ENCODE measurements around the gene PHOX2A. TPM values are rescaled to one million over a fixed set of nuclear protein-coding genes. Genes with fewer than 3 reads are reported as not detected.
A peak's percentile ranks its signal among the peaks of the same experiment; 100 is the strongest.

Gene PHOX2A
- total RNA-seq, 1 donor from 2014 or later = not detected

- H3K36me3 Mint-ChIP-seq (ENCODE audit: low read depth) = peaks cover 60% of the 10 kb centered on the region
- H3K4me1 Mint-ChIP-seq (ENCODE audit: low read depth) = peaks cover 11% of the 10 kb centered on the region
- no peaks in the 10 kb centered on the region for H3K27me3 Mint-ChIP-seq (ENCODE audit: low read depth)
- H3K4me3 Mint-ChIP-seq (ENCODE audit: low read depth) = no peak overlapping the region
- H3K9me3 Mint-ChIP-seq = no peaks in the 10 kb centered on the region
- intact Hi-C loops (cut with micrococcal nuclease) = no loop called here
- no peak for DNase-seq (ENCODE audit: low spot score)
- H3K27ac Mint-ChIP-seq = no peak overlapping the region
Observed at GRCh38 chr11:72229925-72230763, 13.8 kb downstream of the PHOX2A start.

- peaks cover 56% of the 10 kb centered on the region for H3K36me3 Mint-ChIP-seq (ENCODE audit: low read depth)
- H3K9me3 Mint-ChIP-seq = no peaks in the 10 kb centered on the region
- no peak overlapping the region for H3K4me3 Mint-ChIP-seq (ENCODE audit: low read depth)
- intact Hi-C loops (cut with micrococcal nuclease) = no loop called here
- no peak overlapping the region for H3K27ac Mint-ChIP-seq
- H3K4me1 Mint-ChIP-seq (ENCODE audit: low read depth) = peaks cover 11% of the 10 kb centered on the region
- DNase-seq (ENCODE audit: low spot score) = no peak
- no peaks in the 10 kb centered on the region for H3K27me3 Mint-ChIP-seq (ENCODE audit: low read depth)
Observed at GRCh38 chr11:72229336-72229924, 14.5 kb downstream of the PHOX2A start.

DNA sequence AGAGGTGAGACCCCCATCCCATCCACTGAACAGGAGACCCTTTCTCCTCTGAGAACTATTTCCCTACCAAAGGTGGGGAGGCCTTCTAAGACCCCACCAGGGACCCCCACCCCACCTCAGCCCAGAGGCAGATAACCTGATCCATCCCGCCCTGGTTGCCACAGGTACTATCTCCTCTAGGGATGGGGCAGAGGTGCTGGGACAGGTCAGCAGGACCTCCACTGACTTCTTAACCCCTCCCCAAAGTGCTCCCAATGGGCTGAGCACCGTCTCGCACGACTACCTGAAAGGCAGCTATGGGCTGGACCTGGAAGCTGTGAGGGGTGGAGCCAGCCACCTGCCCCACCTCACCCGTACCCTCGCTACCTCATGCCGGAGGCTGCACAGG, 15.1 kb downstream of the PHOX2A start:
- intact Hi-C loops (cut with micrococcal nuclease) = no loop called here
- Mint-ChIP-seq H3K4me3 (ENCODE audit: low read depth) (no peak overlapping the region), H3K36me3 (ENCODE audit: low read depth) (peaks cover 50% of the 10 kb centered on the region), H3K4me1 (ENCODE audit: low read depth) (peaks cover 11% of the 10 kb centered on the region), H3K27ac (no peak overlapping the region), H3K9me3 (no peaks in the 10 kb centered on the region), H3K27me3 (ENCODE audit: low read depth) (no peaks in the 10 kb centered on the region)
- DNase-seq (ENCODE audit: low spot score) = no peak

DNA sequence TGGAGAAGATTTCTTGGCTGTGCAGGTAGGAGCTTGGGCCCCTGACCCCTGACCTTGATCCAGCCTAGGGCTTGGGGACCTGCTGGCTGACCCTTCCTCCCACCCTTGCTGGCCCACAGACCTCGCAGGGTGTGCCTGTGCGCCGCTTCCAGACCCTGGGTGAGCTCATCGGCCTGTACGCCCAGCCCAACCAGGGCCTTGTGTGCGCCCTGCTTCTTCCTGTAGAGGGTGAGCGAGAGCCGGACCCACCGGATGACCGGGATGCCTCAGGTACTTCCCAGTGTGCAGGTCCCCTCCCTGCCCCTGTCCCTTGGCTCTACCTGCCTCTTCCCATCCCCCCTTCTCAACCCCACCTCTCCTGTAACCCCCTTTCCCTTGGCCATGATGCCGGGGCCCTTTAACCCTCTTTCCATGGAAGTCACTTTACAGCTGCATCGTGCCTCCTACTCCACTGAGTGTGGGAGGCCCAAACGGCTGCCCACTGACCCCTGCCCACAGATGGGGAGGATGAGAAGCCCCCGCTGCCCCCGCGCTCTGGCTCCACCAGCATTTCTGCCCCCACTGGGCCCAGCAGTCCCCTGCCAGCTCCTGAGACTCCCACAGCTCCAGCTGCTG, 15.6 kb downstream of the PHOX2A start:
- intact Hi-C loops (cut with micrococcal nuclease) = no loop called here
- no peak for DNase-seq (ENCODE audit: low spot score)
- H3K36me3 Mint-ChIP-seq (ENCODE audit: low read depth) = peaks cover 46% of the 10 kb centered on the region
- no peaks in the 10 kb centered on the region for H3K27me3 Mint-ChIP-seq (ENCODE audit: low read depth)
- no peak overlapping the region for H3K4me3 Mint-ChIP-seq (ENCODE audit: low read depth)
- H3K4me1 Mint-ChIP-seq (ENCODE audit: low read depth) = peaks cover 11% of the 10 kb centered on the region
- H3K27ac Mint-ChIP-seq = no peak overlapping the region
- H3K9me3 Mint-ChIP-seq = no peaks in the 10 kb centered on the region

GRCh38 chr11:72227316-72228228, 16.4 kb downstream of the PHOX2A start:
- no peak for DNase-seq (ENCODE audit: low spot score)
- H3K36me3 Mint-ChIP-seq (ENCODE audit: low read depth) = peaks cover 42% of the 10 kb centered on the region
- H3K4me1 Mint-ChIP-seq (ENCODE audit: low read depth) = peaks cover 14% of the 10 kb centered on the region
- H3K27ac Mint-ChIP-seq = no peak overlapping the region
- H3K9me3 Mint-ChIP-seq = no peaks in the 10 kb centered on the region
- no peaks in the 10 kb centered on the region for H3K27me3 Mint-ChIP-seq (ENCODE audit: low read depth)
- no peak overlapping the region for H3K4me3 Mint-ChIP-seq (ENCODE audit: low read depth)
- intact Hi-C loops (cut with micrococcal nuclease) = no loop called here

- peaks cover 17% of the 10 kb centered on the region for H3K4me1 Mint-ChIP-seq (ENCODE audit: low read depth)
- intact Hi-C loops (cut with micrococcal nuclease) = no loop called here
- no peaks in the 10 kb centered on the region for H3K9me3 Mint-ChIP-seq
- no peak overlapping the region for H3K27ac Mint-ChIP-seq
- H3K36me3 Mint-ChIP-seq (ENCODE audit: low read depth) = peaks cover 33% of the 10 kb centered on the region
- no peaks in the 10 kb centered on the region for H3K27me3 Mint-ChIP-seq (ENCODE audit: low read depth)
- no peak for DNase-seq (ENCODE audit: low spot score)
- no peak overlapping the region for H3K4me3 Mint-ChIP-seq (ENCODE audit: low read depth)
Observed at GRCh38 chr11:72226701-72227100, 17.3 kb downstream of the PHOX2A start.

DNA sequence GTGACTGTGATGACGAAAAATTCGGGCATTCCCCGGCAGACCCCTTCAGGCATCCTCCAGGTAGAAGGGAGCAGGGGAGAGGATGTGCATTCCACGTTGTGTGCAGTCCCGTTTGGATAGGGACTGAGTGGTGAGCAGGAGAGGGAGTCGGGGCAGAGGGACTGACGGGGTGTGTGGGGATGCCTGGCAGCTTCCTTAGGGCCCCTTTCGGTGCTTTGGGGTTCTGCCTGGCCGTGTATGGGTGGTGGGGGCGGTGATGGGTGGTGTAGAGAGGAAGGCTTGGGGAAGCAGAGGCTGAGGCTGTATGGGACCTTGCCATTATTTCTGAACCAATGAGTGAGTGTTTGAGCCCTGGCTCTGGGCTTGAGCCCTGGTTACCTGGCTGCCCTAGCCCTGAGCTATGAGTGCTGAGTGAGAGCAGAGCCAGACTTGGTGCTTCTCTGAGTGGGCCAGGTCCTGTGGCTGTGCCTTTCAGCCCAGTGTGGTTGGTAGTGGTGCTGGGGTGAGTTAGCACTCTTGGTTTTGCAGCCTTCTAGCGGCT, 18.5 kb downstream of the PHOX2A start:
- Mint-ChIP-seq H3K36me3 (ENCODE audit: low read depth) (peaks cover 24% of the 10 kb centered on the region), H3K27me3 (ENCODE audit: low read depth) (no peaks in the 10 kb centered on the region), H3K4me1 (ENCODE audit: low read depth) (peaks cover 19% of the 10 kb centered on the region), H3K27ac (peak overlapping the region; percentile 85), H3K9me3 (no peaks in the 10 kb centered on the region), H3K4me3 (ENCODE audit: low read depth) (peak overlapping the region; percentile 87)
- peak; percentile 23 for DNase-seq (ENCODE audit: low spot score)
- intact Hi-C loops (cut with micrococcal nuclease) = loop anchor here (2.0 kb wide), 1 partner anchor 123 kb away; the partner anchor contains the start of gene LAMTOR1

GRCh38 chr11:72224564-72225410, 19.2 kb downstream of the PHOX2A start, which contains the start of gene INPPL1:
Gene INPPL1 (plus strand): TSS chr11:72224767. CDS start chr11:72224985, 218 bp downstream.
- Mint-ChIP-seq H3K4me3 (ENCODE audit: low read depth) (peak within 1 kb of the TSS; percentile 90), H3K9me3 (no peaks in the 10 kb centered on the region), H3K27me3 (ENCODE audit: low read depth) (no peaks in the 10 kb centered on the region), H3K36me3 (ENCODE audit: low read depth) (peaks cover 18% of the 10 kb centered on the region), H3K4me1 (ENCODE audit: low read depth) (peaks cover 20% of the 10 kb centered on the region), H3K27ac (peak within 1 kb of the TSS; percentile 86)
- DNase-seq (ENCODE audit: low spot score) = peak; percentile 34
- intact Hi-C loops (cut with micrococcal nuclease) = loop anchor here (1.0 to 5.0 kb wide), 4 partner anchors 122 to 437 kb away; partner anchors contain the start of genes CLPB and LAMTOR1

DNA sequence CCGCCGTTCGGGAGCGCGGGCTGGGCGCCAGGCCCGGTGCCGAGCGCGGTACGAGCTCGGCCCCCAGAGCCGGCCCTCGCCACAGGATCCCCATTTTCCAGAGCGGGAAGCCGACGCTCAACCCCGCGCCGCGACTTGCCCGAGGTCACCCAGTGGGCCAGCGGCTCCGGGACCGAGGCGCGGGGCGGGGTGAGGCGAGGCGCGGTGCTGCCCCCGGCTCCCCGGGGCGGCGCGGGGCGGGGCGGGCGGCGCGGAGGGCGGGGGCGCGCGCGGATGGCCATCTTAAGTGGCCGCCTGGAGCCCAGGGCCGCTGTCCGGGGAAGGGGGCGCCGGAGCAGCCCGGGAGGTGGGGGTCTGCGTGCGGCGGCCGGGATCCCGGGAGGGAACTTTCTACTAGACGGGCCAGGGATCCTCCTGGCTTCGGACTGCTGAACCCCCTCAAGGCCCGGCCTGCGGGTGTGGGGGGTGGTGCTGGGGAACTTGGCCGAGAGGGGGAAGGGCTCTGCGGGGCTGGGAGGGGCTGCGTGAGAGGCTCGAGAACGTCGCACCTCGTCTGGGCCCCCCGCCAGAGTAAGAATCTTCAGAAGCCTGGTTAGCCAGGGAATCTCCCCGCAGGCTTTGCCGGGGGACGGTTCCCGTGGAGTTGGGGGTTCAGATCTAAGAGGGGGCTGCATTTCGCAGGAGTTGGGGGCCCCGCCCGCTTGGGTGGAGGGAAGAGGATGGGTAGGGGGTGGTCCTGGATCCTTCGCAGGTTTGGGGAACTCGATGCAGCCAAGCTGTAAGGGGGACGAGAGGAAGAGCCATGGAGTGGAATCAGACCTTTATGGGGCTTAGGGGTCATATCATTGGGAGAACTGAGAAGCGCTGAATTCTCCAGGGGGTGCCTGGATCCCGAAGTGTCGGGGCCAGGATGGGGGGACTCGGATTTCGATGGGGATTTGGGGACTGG, 20.1 kb downstream of the PHOX2A start:
- Mint-ChIP-seq H3K4me1 (ENCODE audit: low read depth) (peaks cover 20% of the 10 kb centered on the region), H3K27ac (peak overlapping the region; percentile 86), H3K4me3 (ENCODE audit: low read depth) (peak overlapping the region; percentile 90), H3K27me3 (ENCODE audit: low read depth) (no peaks in the 10 kb centered on the region), H3K36me3 (ENCODE audit: low read depth) (peaks cover 9% of the 10 kb centered on the region), H3K9me3 (no peaks in the 10 kb centered on the region)
- DNase-seq (ENCODE audit: low spot score) = peak; percentile 65
- intact Hi-C loops (cut with micrococcal nuclease) = loop anchor here (1.0 to 5.0 kb wide), 7 partner anchors 83 to 437 kb away; partner anchors contain the start of genes ANAPC15, CLPB, LAMTOR1 and LRRC51

DNA sequence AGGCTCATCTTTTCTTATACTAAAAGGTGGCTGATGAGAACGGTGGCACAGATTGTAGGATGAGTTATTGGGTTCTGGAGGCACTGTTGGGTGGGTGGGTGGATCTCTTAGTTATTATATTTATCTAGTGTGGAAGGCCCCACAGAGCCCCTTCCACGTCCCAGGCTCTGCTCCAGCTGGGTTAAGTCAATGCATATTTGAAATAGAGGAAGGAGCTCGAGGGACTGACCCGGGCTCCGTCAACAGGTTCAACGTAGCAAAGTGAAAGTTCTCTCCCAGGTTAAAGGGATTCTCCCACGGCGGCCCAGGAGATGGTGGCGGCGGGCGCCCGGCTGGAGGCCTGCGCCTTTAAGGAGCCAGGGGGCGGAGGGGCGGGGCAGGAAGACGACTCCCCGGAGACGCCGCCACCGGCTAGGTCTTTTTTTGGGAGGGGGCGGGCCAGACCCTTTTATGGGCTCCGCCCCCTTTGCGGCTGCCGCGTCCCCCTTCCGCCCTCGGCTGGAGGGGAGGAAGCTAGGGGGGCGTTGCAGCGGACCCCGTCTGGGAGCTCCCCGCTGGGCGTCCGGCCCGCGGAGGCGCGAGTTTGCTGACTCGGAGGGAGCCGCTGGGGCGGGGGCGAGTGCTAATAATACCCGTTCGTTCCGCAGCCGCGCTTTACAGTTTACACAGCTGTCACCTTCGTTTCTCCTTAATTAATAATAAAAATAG, 20.9 kb downstream of the PHOX2A start:
- peak; percentile 95 for DNase-seq (ENCODE audit: low spot score)
- peaks cover 6% of the 10 kb centered on the region for H3K36me3 Mint-ChIP-seq (ENCODE audit: low read depth)
- peaks cover 23% of the 10 kb centered on the region for H3K4me1 Mint-ChIP-seq (ENCODE audit: low read depth)
- no peaks in the 10 kb centered on the region for H3K9me3 Mint-ChIP-seq
- peak overlapping the region; percentile 80 for H3K4me3 Mint-ChIP-seq (ENCODE audit: low read depth)
- intact Hi-C loops (cut with micrococcal nuclease) = loop anchor here (1.0 to 5.0 kb wide), 5 partner anchors 82 to 436 kb away; partner anchors contain the start of genes ANAPC15, LRRC51 and NUMA1
- H3K27me3 Mint-ChIP-seq (ENCODE audit: low read depth) = peaks cover 2% of the 10 kb centered on the region
- peak overlapping the region; percentile 77 for H3K27ac Mint-ChIP-seq

All from activated T-helper 2 cell treated with anti-CD3 and anti-CD28 coated beads, Interferon-gamma antibody, Interleukin-2, Interleukin-4, amounts not matched to agents 10 μg/mL and 5 μg/mL and 100 μg/mL, durations not matched to agents 14 hours and 24 hours and 36 hours (primary cell).